Tibial artery (tissue), 4 donors: ENCODE measurements around the gene CD33.

ENCODE experiments used
- DNase-seq, 2 donors: peaks; one replicate each; pipeline ENCODE4 v3.0.0-alpha.2; 2019
- H3K27ac ChIP-seq, 2 donors: fragments of 200-600 bp; sonication (generic) in 1 of 2; 1 replicate in 1 of 2; 2 replicates in 1 of 2; pipeline ENCODE4 v1.5.1; 2018 to 2019; ENCODE audit warnings: mild to moderate bottlenecking in 1 of 2
- H3K27me3 ChIP-seq, 2 donors: fragments of 200-600 bp; sonication (generic) in 1 of 2; one replicate each; pipeline versions ENCODE4 v1.5.1 to v1.6.0; 2016 to 2019
- H3K36me3 ChIP-seq, 3 donors: fragments of 200-600 bp; sonication (generic) in 2 of 3; one replicate each; pipeline ENCODE4 v1.5.1; 2016 to 2019; ENCODE audit warnings: mild to moderate bottlenecking in 2 of 3
- H3K4me1 ChIP-seq, 4 donors: fragments of 200-600 bp; sonication (generic) in 2 of 4; 1 replicate in 3 of 4; 2 replicates in 1 of 4; pipeline ENCODE4 v1.5.1; 2016 to 2019
- H3K4me3 ChIP-seq, 2 donors: fragments of 200-600 bp; sonication (generic) in 1 of 2; 1 replicate in 1 of 2; 2 replicates in 1 of 2; pipeline ENCODE4 v1.5.1; 2018 to 2019; ENCODE audit warnings: mild to moderate bottlenecking in 2 of 2
- H3K9me3 ChIP-seq, 3 donors: fragments of 200-600 bp; sonication (generic) in 1 of 3; one replicate each; pipeline ENCODE4 v1.5.1; 2016 to 2019
- intact Hi-C: fragments of 100-400 bp; cut with DNase I; formaldehyde crosslinking; loops from one replicate; pipeline ENCODE4 v1.15.0; 2023; ENCODE audit warnings: low total_unique reads
- TF ChIP-seq, protein P1 (sequence below), 2 experiments: fragments of 200-600 bp in 1 of 2; fragments of 450-650 bp in 1 of 2; IDR thresholded peaks; one replicate each; pipeline ENCODE4 v1.5.1; 2017 to 2019; ENCODE audit warnings: antibody characterized with exemption in 2 of 2, mild to moderate bottlenecking in 1 of 2, moderate library complexity in 1 of 2

The CD33 gene

DNA sequence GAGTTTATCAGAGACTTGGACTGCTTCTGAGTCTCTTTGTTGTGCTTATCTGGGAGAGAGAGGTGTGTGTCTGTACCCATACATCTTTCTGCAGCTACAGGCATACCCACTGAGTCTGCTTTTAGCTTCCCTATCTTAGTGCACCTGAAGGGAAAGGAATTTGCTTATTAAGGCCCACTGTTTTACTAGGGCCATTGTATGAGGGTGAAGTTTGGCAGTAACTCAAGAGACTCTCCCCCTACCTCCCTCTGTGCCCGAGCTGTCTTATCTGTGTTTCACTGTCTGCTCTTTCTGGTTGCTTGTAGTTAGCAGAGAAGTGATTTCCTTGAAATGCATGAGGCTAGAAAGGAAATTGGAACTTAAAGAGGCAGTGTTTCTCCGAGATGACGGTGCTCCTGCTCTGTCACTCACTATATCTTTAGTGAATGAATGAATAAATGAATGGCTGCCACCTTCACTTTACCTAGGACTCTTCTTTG lies 678 bp upstream of the CD33 start:
- Histone ChIP-seq H3K36me3 (no peaks in the 10 kb centered on the region), H3K27ac (no peak overlapping the region), H3K4me3 (no peak overlapping the region), H3K27me3 (no peaks in the 10 kb centered on the region), H3K9me3 (no peaks in the 10 kb centered on the region), H3K4me1 (no peaks in the 10 kb centered on the region)
- intact Hi-C loops, result no loop called here
- no peak for DNase-seq
- TF ChIP-seq, protein P1, sequence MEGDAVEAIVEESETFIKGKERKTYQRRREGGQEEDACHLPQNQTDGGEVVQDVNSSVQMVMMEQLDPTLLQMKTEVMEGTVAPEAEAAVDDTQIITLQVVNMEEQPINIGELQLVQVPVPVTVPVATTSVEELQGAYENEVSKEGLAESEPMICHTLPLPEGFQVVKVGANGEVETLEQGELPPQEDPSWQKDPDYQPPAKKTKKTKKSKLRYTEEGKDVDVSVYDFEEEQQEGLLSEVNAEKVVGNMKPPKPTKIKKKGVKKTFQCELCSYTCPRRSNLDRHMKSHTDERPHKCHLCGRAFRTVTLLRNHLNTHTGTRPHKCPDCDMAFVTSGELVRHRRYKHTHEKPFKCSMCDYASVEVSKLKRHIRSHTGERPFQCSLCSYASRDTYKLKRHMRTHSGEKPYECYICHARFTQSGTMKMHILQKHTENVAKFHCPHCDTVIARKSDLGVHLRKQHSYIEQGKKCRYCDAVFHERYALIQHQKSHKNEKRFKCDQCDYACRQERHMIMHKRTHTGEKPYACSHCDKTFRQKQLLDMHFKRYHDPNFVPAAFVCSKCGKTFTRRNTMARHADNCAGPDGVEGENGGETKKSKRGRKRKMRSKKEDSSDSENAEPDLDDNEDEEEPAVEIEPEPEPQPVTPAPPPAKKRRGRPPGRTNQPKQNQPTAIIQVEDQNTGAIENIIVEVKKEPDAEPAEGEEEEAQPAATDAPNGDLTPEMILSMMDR (IDR thresholded peaks at IDR 0.05), result no peak

DNA sequence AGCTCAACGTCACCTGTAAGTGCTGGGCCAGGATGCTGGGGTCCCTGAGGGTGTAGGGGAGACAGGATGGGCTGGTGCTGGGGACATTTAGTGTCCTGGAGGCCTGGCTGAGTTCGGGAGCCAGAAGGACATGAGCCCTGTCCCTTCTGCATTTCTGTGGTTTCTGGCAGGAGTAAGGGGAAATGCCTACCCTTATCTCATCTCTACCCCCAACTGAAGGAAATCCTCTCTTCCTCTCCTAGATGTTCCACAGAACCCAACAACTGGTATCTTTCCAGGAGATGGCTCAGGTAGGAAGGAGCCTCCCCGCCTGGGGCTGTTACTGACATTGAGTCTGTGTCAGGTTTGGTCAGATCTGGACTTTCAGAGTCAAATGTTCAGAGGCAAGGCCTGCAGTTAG lies 1.2 kb downstream of the CD33 start:
- no peaks in the 10 kb centered on the region for H3K36me3 ChIP-seq
- H3K9me3 ChIP-seq, result no peaks in the 10 kb centered on the region
- H3K27ac ChIP-seq, result no peak overlapping the region

DNA sequence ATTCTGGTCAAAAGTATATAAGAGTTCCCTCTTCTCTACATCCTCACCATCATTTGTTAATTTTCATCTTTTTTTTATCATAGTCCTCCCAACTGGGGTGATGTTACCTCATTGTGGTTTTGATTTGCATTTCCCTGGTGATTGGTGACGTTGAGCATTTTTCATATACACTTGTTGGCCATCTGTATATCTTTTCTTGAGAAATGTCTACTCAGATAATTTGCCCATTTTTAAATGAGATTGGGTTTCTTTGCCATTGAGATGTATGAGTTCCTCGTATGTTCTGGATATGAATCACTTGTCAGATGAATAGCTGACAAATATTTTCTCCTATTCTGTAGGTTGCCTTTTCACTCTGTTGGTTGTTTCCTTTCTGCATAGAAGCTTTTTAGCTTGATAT lies 2.4 kb downstream of the CD33 start:
- intact Hi-C loops, result loop anchor here (5.0 kb wide), 1 partner anchor 720 kb away; no protein-coding TSS in a partner anchor
- Histone ChIP-seq H3K36me3 (no peaks in the 10 kb centered on the region), H3K4me3 (no peak overlapping the region), H3K27ac (no peak overlapping the region), H3K4me1 (no peaks in the 10 kb centered on the region), H3K9me3 (no peaks in the 10 kb centered on the region), H3K27me3 (no peaks in the 10 kb centered on the region)
- TF ChIP-seq, protein P1 (IDR thresholded peaks at IDR 0.05), result no peak
- no peak for DNase-seq

More for the DNA sequence above, 1.2 kb downstream of the CD33 start:
- TF ChIP-seq, protein P1 (IDR thresholded peaks at IDR 0.05), result no peak
- DNase-seq, result no peak
- intact Hi-C loops, result loop anchor here (5.0 kb wide), 1 partner anchor 721 kb away; no protein-coding TSS in a partner anchor
- no peaks in the 10 kb centered on the region for H3K27me3 ChIP-seq
- peak overlapping the region in 1 of 2 donors; percentile 18 for H3K4me3 ChIP-seq
- H3K4me1 ChIP-seq, result no peaks in the 10 kb centered on the region

DNA sequence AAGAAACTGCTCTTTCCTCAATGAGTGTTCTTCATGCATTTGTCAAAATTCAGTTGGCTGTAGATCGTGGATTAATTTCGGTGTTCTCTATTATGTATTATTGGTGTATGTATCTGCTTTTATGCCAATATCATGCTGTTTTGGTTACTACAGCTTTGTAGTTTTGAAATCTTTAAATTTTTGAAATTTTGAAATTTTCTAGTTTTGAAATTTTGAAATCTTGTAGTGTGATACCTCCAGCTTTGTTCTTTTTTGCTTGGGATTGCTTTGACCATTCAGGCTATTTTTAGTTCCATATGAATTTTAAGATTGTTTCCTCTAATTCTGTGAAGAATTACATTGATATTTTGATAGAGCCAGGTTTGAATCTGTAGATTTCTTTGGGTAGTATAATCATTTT lies 3.1 kb downstream of the CD33 start:
- TF ChIP-seq, protein P1 (IDR thresholded peaks at IDR 0.05), result no peak
- H3K36me3 ChIP-seq, result no peaks in the 10 kb centered on the region
- DNase-seq, result no peak
- no peaks in the 10 kb centered on the region for H3K27me3 ChIP-seq
- intact Hi-C loops, result loop anchor here (5.0 kb wide), 1 partner anchor 719 kb away; no protein-coding TSS in a partner anchor
- no peaks in the 10 kb centered on the region for H3K4me1 ChIP-seq
- no peak overlapping the region for H3K27ac ChIP-seq
- no peaks in the 10 kb centered on the region for H3K9me3 ChIP-seq
- H3K4me3 ChIP-seq, result no peak overlapping the region

DNA sequence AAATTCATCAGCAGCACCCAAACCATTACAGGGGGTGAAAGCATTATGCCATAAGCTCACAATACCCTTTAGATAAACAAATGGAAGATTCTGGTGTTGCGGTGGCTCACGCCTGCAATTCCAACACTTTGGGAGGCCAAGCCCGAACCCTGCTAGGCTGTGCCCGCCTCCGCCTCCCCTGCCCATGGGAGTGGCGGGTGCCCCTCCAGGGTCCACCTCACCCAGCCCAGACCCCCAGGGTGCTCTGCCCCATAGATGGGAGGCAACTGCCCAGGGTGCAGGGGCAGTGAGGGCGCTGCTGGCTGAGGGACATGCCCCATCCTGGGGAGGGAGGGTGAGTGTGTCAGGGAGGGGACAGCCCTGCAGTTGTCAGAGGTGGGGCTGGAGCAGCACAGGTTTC lies 16.0 kb downstream of the CD33 start:
- DNase-seq, result no peak
- Histone ChIP-seq H3K27ac (no peak overlapping the region), H3K9me3 (no peaks in the 10 kb centered on the region), H3K36me3 (no peaks in the 10 kb centered on the region), H3K4me3 (no peak overlapping the region), H3K4me1 (no peaks in the 10 kb centered on the region), H3K27me3 (no peaks in the 10 kb centered on the region)
- TF ChIP-seq, protein P1 (IDR thresholded peaks at IDR 0.05), result no peak
- intact Hi-C loops, result no loop called here
